KMS-11 (cell line): ENCODE measurements around the gene S100PBP.

ENCODE experiments used
- H2AFZ ChIP-seq: fragments of 200-600 bp; sonication (generic); 2 replicates; pipeline ENCODE4 v1.6.1; 2016; ENCODE audit warnings: antibody characterized with exemption, mixed run types, low read depth
- H3K27ac ChIP-seq: fragments of 200-600 bp; sonication (generic); 2 replicates; pipeline ENCODE4 v1.6.1; 2016; ENCODE audit warnings: mild to moderate bottlenecking, mixed run types
- H3K27me3 ChIP-seq: fragments of 200-600 bp; sonication (generic); 2 replicates; pipeline ENCODE4 v1.6.1; 2017; ENCODE audit warnings: mild to moderate bottlenecking, low read depth, mixed run types, moderate library complexity; ENCODE audit not compliant: insufficient read depth
- H3K36me3 ChIP-seq: fragments of 200-600 bp; sonication (generic); 2 replicates; pipeline ENCODE4 v1.6.1; 2017; ENCODE audit warnings: mild to moderate bottlenecking, mixed run types; ENCODE audit not compliant: insufficient read depth
- H3K4me1 ChIP-seq: fragments of 200-600 bp; sonication (generic); 2 replicates; pipeline ENCODE4 v1.6.1; 2016; ENCODE audit warnings: mild to moderate bottlenecking, low read depth, mixed run types; ENCODE audit not compliant: poor library complexity, severe bottlenecking
- H3K4me2 ChIP-seq: fragments of 200-600 bp; sonication (generic); 2 replicates; pipeline ENCODE4 v1.7.0; 2016; ENCODE audit warnings: mild to moderate bottlenecking, mixed run types
- H3K4me3 ChIP-seq: fragments of 200-600 bp; sonication (generic); IDR thresholded peaks from 2 replicates; pipeline ENCODE4 v1.6.1; 2017; ENCODE audit warnings: low read depth, low read length, mixed read lengths; ENCODE audit not compliant: insufficient read depth
- H3K79me2 ChIP-seq: fragments of 200-600 bp; sonication (generic); 2 replicates; pipeline ENCODE4 v1.6.1; 2016; ENCODE audit warnings: low read depth, mixed run types; ENCODE audit not compliant: insufficient read depth
- H3K9ac ChIP-seq: fragments of 200-600 bp; sonication (generic); 2 replicates; pipeline ENCODE4 v1.6.1; 2016; ENCODE audit warnings: mild to moderate bottlenecking, mixed run types
- H4K20me1 ChIP-seq: fragments of 200-600 bp; sonication (generic); 2 replicates; pipeline ENCODE4 v1.6.1; 2016; ENCODE audit warnings: mild to moderate bottlenecking, mixed run types; ENCODE audit not compliant: insufficient read depth
- TF ChIP-seq, protein P1 (sequence below): fragments of 200-600 bp; sonication (generic); conservative IDR thresholded peaks from 2 replicates; pipeline ENCODE4 v1.6.1; 2017; ENCODE audit warnings: low read depth, mild to moderate bottlenecking, antibody characterized with exemption, low read length, moderate library complexity, mixed read lengths

Gene S100PBP

DNA sequence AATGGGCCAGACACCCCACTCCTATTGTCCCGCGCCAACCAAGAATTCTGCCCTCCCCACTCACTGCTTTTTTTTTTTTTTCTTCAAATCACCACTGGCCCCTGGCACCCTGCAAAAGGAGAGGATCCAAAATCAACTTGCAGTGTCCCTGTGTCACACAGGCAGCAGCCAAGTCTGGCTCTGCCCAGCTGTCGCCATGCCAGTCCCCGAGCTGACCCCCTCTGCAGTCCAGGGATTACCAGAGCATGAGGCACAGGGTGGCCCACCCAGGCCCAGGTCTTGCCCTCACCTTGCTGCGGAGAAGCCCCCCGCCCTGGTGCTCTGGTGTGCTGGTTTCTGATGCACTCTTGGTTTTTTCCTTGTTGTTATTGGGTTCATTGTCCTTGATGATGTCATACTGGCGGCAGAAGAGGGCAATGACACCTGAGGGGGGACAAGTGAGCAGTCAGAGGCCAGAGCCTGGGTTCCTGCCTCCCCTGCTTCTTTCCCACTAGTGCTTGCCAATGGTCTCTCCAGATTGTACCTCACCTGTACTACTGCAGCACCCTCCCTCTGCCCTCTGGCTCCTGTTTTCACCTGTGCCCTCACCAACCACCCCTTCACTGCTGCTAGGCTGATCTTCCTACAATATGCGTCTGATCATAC is 47.0 kb downstream of the S100PBP start:
- TF ChIP-seq, protein P1, sequence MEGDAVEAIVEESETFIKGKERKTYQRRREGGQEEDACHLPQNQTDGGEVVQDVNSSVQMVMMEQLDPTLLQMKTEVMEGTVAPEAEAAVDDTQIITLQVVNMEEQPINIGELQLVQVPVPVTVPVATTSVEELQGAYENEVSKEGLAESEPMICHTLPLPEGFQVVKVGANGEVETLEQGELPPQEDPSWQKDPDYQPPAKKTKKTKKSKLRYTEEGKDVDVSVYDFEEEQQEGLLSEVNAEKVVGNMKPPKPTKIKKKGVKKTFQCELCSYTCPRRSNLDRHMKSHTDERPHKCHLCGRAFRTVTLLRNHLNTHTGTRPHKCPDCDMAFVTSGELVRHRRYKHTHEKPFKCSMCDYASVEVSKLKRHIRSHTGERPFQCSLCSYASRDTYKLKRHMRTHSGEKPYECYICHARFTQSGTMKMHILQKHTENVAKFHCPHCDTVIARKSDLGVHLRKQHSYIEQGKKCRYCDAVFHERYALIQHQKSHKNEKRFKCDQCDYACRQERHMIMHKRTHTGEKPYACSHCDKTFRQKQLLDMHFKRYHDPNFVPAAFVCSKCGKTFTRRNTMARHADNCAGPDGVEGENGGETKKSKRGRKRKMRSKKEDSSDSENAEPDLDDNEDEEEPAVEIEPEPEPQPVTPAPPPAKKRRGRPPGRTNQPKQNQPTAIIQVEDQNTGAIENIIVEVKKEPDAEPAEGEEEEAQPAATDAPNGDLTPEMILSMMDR: no peak
- Histone ChIP-seq H3K4me1 (no peaks in the 10 kb centered on the region), H3K79me2 (no peaks in the 10 kb centered on the region), H3K9ac (no peak overlapping the region), H4K20me1 (no peaks in the 10 kb centered on the region), H3K4me3 (no peak overlapping the region), H3K27me3 (no peaks in the 10 kb centered on the region), H3K27ac (no peak overlapping the region), H3K36me3 (no peaks in the 10 kb centered on the region), H2AFZ (no peak overlapping the region), H3K4me2 (no peak overlapping the region)

DNA sequence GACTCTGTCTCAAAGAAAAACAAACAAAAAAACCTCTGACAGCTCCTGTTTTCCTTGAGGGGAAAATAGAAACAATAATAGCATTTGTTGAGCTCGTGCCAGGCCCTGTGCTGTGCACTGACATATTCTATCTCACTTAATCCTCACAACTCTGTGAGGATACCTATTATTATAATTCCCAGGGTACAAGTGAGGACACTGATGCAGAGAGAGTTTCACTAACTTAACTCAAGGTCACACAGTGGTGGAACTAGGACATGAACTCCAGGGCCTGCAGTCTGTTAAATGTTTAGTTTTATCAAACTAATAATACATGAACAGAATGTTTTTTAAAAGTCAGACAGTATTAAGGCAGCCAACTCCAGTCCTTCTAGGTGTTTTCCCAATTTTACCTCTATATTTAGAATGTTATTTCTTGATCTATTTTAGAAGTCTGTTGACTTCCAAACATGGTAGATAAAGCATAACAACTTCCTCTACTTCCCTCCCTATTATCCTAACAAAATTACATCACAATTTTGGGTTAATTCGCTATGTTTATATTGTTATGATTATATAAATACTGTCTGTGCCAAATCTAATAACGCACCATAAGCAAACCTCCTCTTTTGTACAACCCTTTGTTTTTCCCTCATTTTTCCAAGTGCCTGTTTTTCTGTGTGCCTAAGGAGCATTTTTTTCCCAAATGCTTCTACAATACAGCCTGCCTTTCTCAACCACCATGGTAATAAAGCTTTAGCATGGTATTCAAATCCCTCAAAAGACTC is 48.4 kb downstream of the S100PBP start:
- no peak overlapping the region for H3K9ac ChIP-seq
- no peaks in the 10 kb centered on the region for H3K27me3 ChIP-seq
- TF ChIP-seq, protein P1: no peak
- H3K4me2 ChIP-seq: no peak overlapping the region
- no peaks in the 10 kb centered on the region for H4K20me1 ChIP-seq
- no peaks in the 10 kb centered on the region for H3K79me2 ChIP-seq
- H2AFZ ChIP-seq: no peak overlapping the region
- H3K4me3 ChIP-seq: no peak overlapping the region
- H3K27ac ChIP-seq: no peak overlapping the region
- no peaks in the 10 kb centered on the region for H3K36me3 ChIP-seq
- H3K4me1 ChIP-seq: no peaks in the 10 kb centered on the region

DNA sequence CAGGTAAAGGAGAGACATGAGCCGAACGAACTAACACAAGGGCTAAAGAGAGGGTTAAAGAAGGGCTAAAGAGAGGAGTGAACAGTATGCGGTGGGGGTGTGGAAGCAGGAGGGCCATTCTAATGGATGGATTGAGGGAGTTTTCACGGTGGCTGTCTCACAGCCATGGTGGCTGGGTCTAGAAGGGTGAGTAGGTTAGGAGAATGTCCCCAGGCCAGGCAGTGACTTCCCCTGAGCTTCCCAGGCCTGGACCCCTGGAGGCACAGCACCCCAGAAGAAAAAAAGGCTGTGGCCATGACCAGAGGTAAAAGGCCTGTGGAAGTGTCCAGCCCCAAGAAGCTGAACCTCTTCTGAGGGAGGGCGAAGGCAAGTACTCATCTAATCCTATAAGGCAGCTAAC is 49.7 kb downstream of the S100PBP start:
- Histone ChIP-seq H3K79me2 (no peaks in the 10 kb centered on the region), H3K27me3 (no peaks in the 10 kb centered on the region), H3K9ac (no peak overlapping the region), H3K4me3 (no peak overlapping the region), H3K4me1 (no peaks in the 10 kb centered on the region), H3K36me3 (no peaks in the 10 kb centered on the region), H4K20me1 (no peaks in the 10 kb centered on the region), H2AFZ (no peak overlapping the region), H3K4me2 (no peak overlapping the region), H3K27ac (no peak overlapping the region)
- TF ChIP-seq, protein P1: no peak

DNA sequence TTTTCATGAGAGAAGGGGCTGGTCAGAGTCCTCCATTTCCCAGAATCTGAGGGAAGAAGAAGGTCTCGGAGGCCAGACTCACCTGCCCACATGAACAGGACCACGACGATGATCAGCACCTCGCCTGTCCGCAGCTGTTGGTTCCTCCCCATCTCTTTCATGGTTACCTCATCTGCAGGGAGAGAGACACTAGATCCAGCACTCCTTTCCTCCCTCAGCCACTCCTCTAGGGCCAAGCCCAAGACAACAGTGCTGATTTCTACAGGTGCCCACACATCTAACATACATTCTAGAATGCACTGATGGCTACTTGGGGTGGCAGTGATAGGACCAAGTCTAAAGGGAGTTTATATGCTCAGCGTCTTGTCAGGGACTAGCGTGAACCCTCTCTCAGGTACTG is 50.2 kb downstream of the S100PBP start:
- Histone ChIP-seq H4K20me1 (no peaks in the 10 kb centered on the region), H3K36me3 (no peaks in the 10 kb centered on the region), H3K79me2 (no peaks in the 10 kb centered on the region), H3K4me3 (no peak overlapping the region), H3K4me2 (no peak overlapping the region), H2AFZ (no peak overlapping the region), H3K27me3 (no peaks in the 10 kb centered on the region), H3K9ac (no peak overlapping the region), H3K27ac (no peak overlapping the region), H3K4me1 (peaks cover 3% of the 10 kb centered on the region)
- TF ChIP-seq, protein P1: no peak
